ENCODE results near the gene PAX7. TPM values are rescaled to one million over a fixed set of nuclear protein-coding genes. Genes with fewer than 3 reads are reported as not detected.

PAX7 gene
- polyA plus RNA-seq, 1 of the 3 experiments (the other 2 are of a cell fraction), result not detected

GRCh38 chr1:18775341-18775740, 144.7 kb downstream of the PAX7 start (continued):
- TF ChIP-seq MAX (IDR thresholded peaks at IDR 0.05; ENCODE audit: low read depth) (no peak), SMC3 (IDR thresholded peaks at IDR 0.05; ENCODE audit: low read depth, low read length) (no peak), GATA2 (CRISPR knock-in tag; IDR thresholded peaks at IDR 0.05) (no peak), RAD21 (IDR thresholded peaks at IDR 0.05; ENCODE audit: low read length) (no peak), TEAD4 (IDR thresholded peaks at IDR 0.05; ENCODE audit: borderline replicate concordance, insufficient read depth) (no peak), EZH2phosphoT487 (IDR thresholded peaks at IDR 0.05; ENCODE audit: borderline replicate concordance, low read depth) (no peak), MXI1 (IDR thresholded peaks at IDR 0.05; ENCODE audit: low read depth, low read length) (no peak), USF2 (IDR thresholded peaks at IDR 0.05; ENCODE audit: borderline replicate concordance, low read depth, low read length) (no peak), EP300 (IDR thresholded peaks at IDR 0.05; ENCODE audit: borderline replicate concordance in 1 of 2, low read depth in 1 of 2, low read length in 1 of 2) (no peak)

GRCh38 chr1:18776777-18777176, 146.1 kb downstream of the PAX7 start:
- H3K27ac ChIP-seq (ENCODE audit: low read depth in 2 of 2, low read length in 1 of 2), result no peak overlapping the region
- H3K4me1 ChIP-seq (ENCODE audit: control insufficient read depth in 1 of 2, insufficient read depth in 2 of 2, low read depth in 1 of 2, low read length in 1 of 2), result no peaks in the 10 kb centered on the region; a peak in 1 of 4 replicates
- H3K9me2 ChIP-seq, result no peaks in the 10 kb centered on the region
- DNase-seq, result no peak
- POLR2A ChIA-PET, result no interaction called here
- CTCF ChIA-PET, result no interaction called here
- H3K4me2 ChIP-seq, result no peak overlapping the region
- H3K36me3 ChIP-seq (replicated peaks in 1 of 2; ENCODE audit: control insufficient read depth in 1 of 2, insufficient read depth in 2 of 2, low read length in 1 of 2), result no peaks in the 10 kb centered on the region
- no peaks in the 10 kb centered on the region for H4K20me1 ChIP-seq (ENCODE audit: insufficient read depth)
- no peaks in the 10 kb centered on the region for H3K79me2 ChIP-seq (ENCODE audit: insufficient read depth)
- no peak overlapping the region for H2AFZ ChIP-seq (ENCODE audit: low read depth)
- TF ChIP-seq NRF1 (IDR thresholded peaks at IDR 0.05; ENCODE audit: low read depth, low read length) (no peak), EP300 (IDR thresholded peaks at IDR 0.05; ENCODE audit: borderline replicate concordance in 1 of 2, low read depth in 1 of 2, low read length in 1 of 2) (no peak), TEAD4 (IDR thresholded peaks at IDR 0.05; ENCODE audit: borderline replicate concordance, insufficient read depth) (no peak), GABPA (IDR thresholded peaks at IDR 0.05; ENCODE audit: low read depth) (no peak), JUND (IDR thresholded peaks at IDR 0.05) (no peak), CTCF (IDR thresholded peaks at IDR 0.05) (no peak), ZBTB33 (IDR thresholded peaks at IDR 0.05; ENCODE audit: borderline replicate concordance, low read depth) (no peak), REST (IDR thresholded peaks at IDR 0.05; ENCODE audit: low read depth, low read length) (no peak), SIN3A (IDR thresholded peaks at IDR 0.05; ENCODE audit: borderline replicate concordance, low read depth, low read length) (no peak), GATA2 (CRISPR knock-in tag; IDR thresholded peaks at IDR 0.05) (no peak), TAF1 (IDR thresholded peaks at IDR 0.05; ENCODE audit: borderline replicate concordance, low read depth, low read length) (no peak)
- no peak overlapping the region for H3K4me3 ChIP-seq (ENCODE audit: low read depth in 2 of 2, low read length in 1 of 2)
- H3K27me3 ChIP-seq (ENCODE audit: insufficient read depth), result no peaks in the 10 kb centered on the region; the same call in none of the 2 replicates
- H3K9ac ChIP-seq, result no peak overlapping the region
- no peaks in the 10 kb centered on the region for H3K9me3 ChIP-seq
- no peaks in the 10 kb centered on the region for H3F3A ChIP-seq (replicated peaks; ENCODE audit: insufficient read depth)
- WGBS (ENCODE audit: low lambda C conversion rate), result 33% methylated on average over 3 of the region's 3 CpGs

All from SK-N-SH (cell line).